ENCODE measurements around the gene PARD3B.

Gene PARD3B

DNA sequence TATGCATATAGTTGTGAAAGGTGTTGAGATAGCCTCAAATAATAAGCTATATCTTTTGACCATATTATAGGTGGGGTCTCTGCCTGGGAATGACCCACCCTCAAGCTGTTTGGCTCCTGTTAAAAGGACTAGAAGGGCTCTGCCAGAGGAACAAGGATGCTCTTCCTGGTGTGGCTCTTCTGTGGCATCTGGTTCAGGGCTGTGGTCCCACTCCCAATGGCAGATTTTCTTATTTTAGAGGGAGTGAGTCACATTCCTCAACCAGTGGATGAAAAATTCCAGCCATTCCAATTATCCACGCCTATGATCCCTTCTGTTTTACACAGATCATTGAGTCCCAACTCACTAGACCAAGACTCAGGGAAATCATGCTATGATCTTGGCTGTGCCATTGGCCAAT is 119.9 kb downstream of the PARD3B start:
- DNase-seq (ENCODE audit: insufficient read length), result no peak
- TF ChIP-seq POLR2AphosphoS5 (IDR thresholded peaks at IDR 0.05; ENCODE audit: low read depth, low read length) (no peak), TAF1 (IDR thresholded peaks at IDR 0.05; ENCODE audit: borderline replicate concordance, low read depth, low read length) (no peak), POLR2A (IDR thresholded peaks at IDR 0.05; ENCODE audit: low read depth, low read length) (no peak)
- FAIRE-seq, result no peak

DNA sequence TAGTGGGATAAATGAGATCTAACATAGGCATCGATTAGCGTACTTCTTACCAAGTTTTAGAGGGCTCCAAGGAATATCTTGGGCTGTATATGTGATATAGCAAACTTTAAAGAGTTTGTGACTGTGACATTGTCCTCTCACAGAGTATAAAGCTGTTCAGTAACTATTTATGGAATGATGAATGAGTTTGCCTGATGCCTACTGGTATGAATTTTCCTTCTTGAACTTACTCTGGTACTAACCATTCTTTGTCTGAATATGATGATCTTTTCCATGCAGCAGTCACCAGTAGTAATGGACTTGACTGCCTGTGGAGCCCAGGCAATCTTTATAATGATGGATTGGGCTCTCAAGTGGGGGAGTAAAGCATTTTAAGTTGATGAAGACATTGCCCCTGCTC is 120.5 kb downstream of the PARD3B start:
- FAIRE-seq, result no peak
- DNase-seq (ENCODE audit: insufficient read length), result no peak
- TF ChIP-seq POLR2AphosphoS5 (IDR thresholded peaks at IDR 0.05; ENCODE audit: low read depth, low read length) (no peak), POLR2A (IDR thresholded peaks at IDR 0.05; ENCODE audit: low read depth, low read length) (no peak), TAF1 (IDR thresholded peaks at IDR 0.05; ENCODE audit: borderline replicate concordance, low read depth, low read length) (no peak)

DNA sequence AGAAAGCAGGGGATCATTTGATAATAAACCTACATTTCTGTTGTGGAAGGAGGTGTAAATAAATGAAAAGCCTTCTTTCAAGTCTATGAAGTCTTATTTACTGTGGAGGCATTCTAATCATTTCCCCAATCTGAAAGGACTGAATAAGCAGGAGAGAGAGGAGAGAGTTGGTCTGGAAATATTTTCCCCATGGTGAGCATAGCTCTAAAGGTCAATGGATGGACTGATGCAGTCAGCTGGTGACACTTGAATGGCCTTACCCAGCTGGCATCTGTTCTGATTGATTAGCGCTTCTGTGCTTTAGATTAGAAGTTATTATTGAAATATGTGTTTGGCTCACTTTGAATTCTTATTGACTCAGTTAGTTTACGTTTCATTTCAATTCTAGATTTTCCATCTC is 122.7 kb downstream of the PARD3B start:
- DNase-seq (ENCODE audit: insufficient read length) (no peak), FAIRE-seq (no peak)
- TF ChIP-seq TAF1 (IDR thresholded peaks at IDR 0.05; ENCODE audit: borderline replicate concordance, low read depth, low read length), result no peak
- TF ChIP-seq POLR2AphosphoS5 (IDR thresholded peaks at IDR 0.05; ENCODE audit: low read depth, low read length), result no peak
- no peak for TF ChIP-seq POLR2A (IDR thresholded peaks at IDR 0.05; ENCODE audit: low read depth, low read length)

DNA sequence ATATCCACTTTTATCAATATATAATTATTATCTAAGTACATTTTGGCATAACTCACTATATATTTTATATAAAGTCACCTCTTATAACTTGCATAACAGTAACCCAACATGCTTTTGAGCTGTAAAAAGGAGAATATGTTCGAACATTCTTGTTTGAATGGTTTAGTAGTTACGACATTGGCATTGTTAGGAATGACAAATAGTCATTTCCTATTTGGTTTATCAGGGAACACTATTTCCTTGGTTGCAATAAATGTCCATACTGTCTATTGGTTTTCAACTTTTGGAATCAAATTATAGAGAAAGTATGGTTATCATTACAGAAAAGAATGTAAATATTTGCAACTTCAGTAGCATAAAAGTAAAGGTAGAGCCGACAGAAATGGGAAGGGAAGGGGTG is 124.1 kb downstream of the PARD3B start:
- no peak for FAIRE-seq
- no peak for DNase-seq (ENCODE audit: insufficient read length)
- TF ChIP-seq POLR2A (IDR thresholded peaks at IDR 0.05; ENCODE audit: low read depth, low read length) (no peak), POLR2AphosphoS5 (IDR thresholded peaks at IDR 0.05; ENCODE audit: low read depth, low read length) (no peak), TAF1 (IDR thresholded peaks at IDR 0.05; ENCODE audit: borderline replicate concordance, low read depth, low read length) (no peak)

DNA sequence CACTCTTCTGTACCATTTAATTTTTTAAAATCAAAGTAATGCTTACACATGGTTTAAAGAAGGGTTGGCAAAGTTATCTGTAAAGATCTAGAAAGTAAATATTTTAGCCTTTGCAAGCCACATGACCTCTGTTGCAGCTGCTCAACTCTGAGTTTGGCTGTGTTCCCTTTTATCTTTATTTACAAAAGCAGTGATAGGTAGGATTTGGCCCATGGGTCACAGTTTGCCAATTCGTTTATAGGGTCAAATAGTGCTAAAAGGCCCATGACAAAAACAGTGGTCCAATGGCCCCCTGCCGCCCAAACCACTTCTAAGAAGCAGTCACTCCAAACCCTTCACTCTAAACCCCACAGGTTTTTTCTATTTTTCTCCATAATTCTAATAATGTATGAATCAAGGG is 124.8 kb downstream of the PARD3B start:
- DNase-seq (ENCODE audit: insufficient read length) (no peak), FAIRE-seq (no peak)
- no peak for TF ChIP-seq POLR2AphosphoS5 (IDR thresholded peaks at IDR 0.05; ENCODE audit: low read depth, low read length)
- TF ChIP-seq POLR2A (IDR thresholded peaks at IDR 0.05; ENCODE audit: low read depth, low read length), result no peak
- TF ChIP-seq TAF1 (IDR thresholded peaks at IDR 0.05; ENCODE audit: borderline replicate concordance, low read depth, low read length), result no peak

DNA sequence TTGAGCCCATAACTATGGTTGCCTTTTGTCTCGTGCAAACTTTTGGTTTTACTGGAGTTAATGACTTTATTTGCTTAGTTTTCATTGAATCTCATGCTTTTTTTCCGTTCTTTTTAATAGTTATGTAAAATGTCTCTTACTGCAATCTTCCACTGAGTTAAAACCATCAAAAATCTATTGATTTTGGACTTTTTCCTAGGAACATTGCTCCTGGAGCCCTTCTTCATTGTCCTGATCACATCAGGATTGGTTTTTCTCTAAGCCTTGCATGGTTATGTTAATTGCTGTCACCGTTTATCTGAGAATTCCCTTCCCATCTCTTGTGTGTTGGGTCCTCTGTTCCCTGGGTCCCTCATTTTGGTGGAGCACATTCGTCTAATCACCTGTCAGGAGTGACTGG is 125.5 kb downstream of the PARD3B start:
- no peak for FAIRE-seq
- TF ChIP-seq POLR2AphosphoS5 (IDR thresholded peaks at IDR 0.05; ENCODE audit: low read depth, low read length) (no peak), TAF1 (IDR thresholded peaks at IDR 0.05; ENCODE audit: borderline replicate concordance, low read depth, low read length) (no peak), POLR2A (IDR thresholded peaks at IDR 0.05; ENCODE audit: low read depth, low read length) (no peak)

DNA sequence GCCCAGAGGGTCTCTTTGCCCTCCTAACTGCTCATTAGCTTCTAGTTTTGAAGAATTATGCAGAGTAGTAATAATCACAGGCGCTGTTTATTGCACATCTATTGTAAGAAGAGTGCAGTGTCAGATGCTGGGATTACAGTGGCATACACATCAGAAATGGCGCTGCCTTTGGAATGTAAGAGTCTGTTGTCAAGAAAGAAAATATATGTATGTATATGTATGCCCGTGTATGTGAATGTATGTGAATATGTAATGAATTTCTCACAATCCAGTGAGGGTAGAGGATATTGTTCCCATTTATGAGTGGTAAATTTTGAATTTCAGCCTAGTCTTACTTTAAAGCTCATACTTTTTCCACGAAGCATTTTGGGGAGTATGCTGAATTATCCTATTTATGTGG is 127.5 kb downstream of the PARD3B start:
- TF ChIP-seq TAF1 (IDR thresholded peaks at IDR 0.05; ENCODE audit: borderline replicate concordance, low read depth, low read length) (no peak), POLR2AphosphoS5 (IDR thresholded peaks at IDR 0.05; ENCODE audit: low read depth, low read length) (no peak), POLR2A (IDR thresholded peaks at IDR 0.05; ENCODE audit: low read depth, low read length) (no peak)
- DNase-seq (ENCODE audit: insufficient read length), result no peak
- FAIRE-seq, result no peak

More for the DNA sequence above, 125.5 kb downstream of the PARD3B start:
- no peak for DNase-seq (ENCODE audit: insufficient read length)

DNA sequence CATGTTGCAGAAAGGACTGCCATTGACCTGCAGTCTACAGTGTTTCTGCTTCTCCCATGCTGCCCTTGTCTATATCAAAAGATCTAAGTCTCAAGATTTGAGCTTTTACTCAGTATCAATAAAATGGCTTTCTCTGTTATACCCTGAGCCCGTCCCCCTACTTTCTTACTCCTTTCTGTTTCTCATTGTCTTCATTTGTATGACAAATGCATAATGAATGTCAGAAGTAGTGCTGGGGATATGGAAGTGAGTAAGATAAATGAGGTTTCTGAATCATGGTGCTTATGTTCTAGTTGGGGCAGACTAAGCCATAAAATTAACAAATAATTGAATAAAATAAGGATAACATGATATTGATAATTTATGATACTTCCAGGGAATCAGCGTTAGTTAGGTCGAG is 128.6 kb downstream of the PARD3B start:
- TF ChIP-seq POLR2A (IDR thresholded peaks at IDR 0.05; ENCODE audit: low read depth, low read length) (no peak), POLR2AphosphoS5 (IDR thresholded peaks at IDR 0.05; ENCODE audit: low read depth, low read length) (no peak), TAF1 (IDR thresholded peaks at IDR 0.05; ENCODE audit: borderline replicate concordance, low read depth, low read length) (no peak)
- no peak for FAIRE-seq
- DNase-seq (ENCODE audit: insufficient read length), result no peak

DNA sequence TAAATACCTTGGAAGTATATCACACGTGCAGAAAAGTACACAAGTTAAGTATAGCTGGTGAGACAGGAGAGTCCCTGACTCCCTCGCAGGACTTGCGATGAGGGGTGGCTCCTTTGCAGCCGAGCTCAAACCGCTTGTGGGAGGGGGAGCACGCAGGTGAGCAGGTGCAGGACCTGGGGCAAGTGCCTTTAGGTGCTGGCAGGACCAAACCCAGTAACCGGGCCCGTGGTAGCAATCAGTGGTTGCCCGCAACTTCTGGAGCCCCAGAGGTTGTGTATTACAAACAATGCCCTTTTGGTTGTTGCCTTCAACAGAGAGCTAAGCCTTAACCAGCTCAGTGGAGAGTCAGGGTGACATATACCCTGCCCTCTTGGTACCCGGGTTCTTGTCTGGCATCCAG is 132.8 kb downstream of the PARD3B start:
- no peak for FAIRE-seq
- TF ChIP-seq POLR2A (IDR thresholded peaks at IDR 0.05; ENCODE audit: low read depth, low read length), result no peak
- TF ChIP-seq POLR2AphosphoS5 (IDR thresholded peaks at IDR 0.05; ENCODE audit: low read depth, low read length), result no peak
- DNase-seq (ENCODE audit: insufficient read length), result no peak

DNA sequence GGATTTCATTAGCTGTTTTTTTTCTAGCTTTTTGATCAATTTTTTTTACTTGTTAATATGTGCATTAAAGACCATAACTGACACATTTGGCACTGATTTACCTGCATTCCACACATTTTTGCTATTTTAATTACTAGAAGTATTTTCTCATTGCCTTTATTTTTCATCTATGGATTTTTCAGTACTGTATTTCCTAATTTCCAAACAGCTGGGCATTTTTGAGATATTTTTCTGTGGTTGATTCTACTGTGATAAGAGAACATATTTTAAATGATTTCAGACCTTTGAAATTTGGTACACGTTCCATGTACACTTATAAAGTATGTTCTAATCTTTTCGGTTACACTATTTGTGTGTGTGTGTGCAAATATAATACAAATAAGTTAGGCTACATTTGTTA is 135.3 kb downstream of the PARD3B start:
- FAIRE-seq (no peak), DNase-seq (ENCODE audit: insufficient read length) (no peak)
- no peak for TF ChIP-seq TAF1 (IDR thresholded peaks at IDR 0.05; ENCODE audit: borderline replicate concordance, low read depth, low read length)
- no peak for TF ChIP-seq POLR2AphosphoS5 (IDR thresholded peaks at IDR 0.05; ENCODE audit: low read depth, low read length)
- no peak for TF ChIP-seq POLR2A (IDR thresholded peaks at IDR 0.05; ENCODE audit: low read depth, low read length)

DNA sequence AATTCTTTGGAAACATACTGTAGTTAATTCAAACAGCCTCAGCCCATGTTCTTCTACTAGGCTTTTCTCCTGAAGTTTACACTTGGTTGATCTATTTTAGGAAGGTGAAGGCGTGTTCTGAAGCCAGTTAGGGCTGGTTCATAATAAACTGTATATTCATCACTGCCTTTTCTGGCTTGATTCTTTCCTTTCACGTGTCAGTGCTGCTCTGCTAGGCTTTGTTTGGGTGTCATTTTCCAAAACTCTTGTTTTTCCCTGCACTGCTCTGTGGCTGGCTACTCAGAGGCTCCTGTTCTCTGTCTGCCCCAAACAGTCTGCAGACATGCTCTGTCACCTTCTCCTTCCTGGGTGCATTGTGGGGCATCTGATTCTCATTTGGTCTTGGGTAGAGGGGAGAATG is 136.1 kb downstream of the PARD3B start:
- no peak for FAIRE-seq
- TF ChIP-seq TAF1 (IDR thresholded peaks at IDR 0.05; ENCODE audit: borderline replicate concordance, low read depth, low read length), result no peak
- TF ChIP-seq POLR2A (IDR thresholded peaks at IDR 0.05; ENCODE audit: low read depth, low read length), result no peak
- TF ChIP-seq POLR2AphosphoS5 (IDR thresholded peaks at IDR 0.05; ENCODE audit: low read depth, low read length), result no peak
- no peak for DNase-seq (ENCODE audit: insufficient read length)

DNA sequence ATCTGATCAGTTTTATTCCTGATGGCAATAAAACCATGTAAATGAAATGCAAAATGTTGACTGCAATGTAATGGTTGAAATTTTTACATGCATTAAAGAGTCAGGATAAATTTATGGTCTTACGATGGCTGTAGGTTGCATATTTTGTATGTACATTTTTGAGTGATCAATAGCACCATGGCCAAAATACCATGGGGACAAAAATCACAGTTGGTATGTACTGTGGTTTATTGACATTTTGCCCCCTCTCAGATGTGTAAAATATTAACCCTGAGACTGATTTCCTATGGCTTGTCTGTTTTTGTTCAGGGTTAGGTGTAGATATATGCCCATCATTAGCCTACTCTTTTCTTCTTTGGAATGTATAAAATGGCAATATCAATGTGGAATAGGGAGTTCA is 138.1 kb downstream of the PARD3B start:
- FAIRE-seq (no peak), DNase-seq (ENCODE audit: insufficient read length) (no peak)
- TF ChIP-seq POLR2AphosphoS5 (IDR thresholded peaks at IDR 0.05; ENCODE audit: low read depth, low read length) (no peak), POLR2A (IDR thresholded peaks at IDR 0.05; ENCODE audit: low read depth, low read length) (no peak), TAF1 (IDR thresholded peaks at IDR 0.05; ENCODE audit: borderline replicate concordance, low read depth, low read length) (no peak)

DNA sequence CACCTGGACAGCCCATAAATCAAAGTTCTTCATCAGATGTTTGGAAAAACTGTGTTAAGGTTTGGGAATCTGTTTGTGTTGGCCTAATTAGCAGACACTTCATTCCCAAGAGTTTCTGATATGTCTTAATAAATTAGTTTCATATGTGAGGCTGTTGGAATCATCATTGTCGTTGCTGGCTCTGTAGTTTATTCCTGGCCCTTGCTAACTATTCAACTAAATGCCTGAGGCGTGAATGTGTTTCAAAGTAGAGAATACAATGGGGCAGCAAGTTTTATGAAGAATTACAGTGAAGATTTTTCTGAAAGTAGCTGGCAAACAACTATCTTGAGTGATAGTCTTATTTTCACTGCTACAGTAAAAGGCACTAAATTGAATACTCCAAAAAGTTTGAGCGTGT is 141.1 kb downstream of the PARD3B start:
- FAIRE-seq, result no peak
- no peak for DNase-seq (ENCODE audit: insufficient read length)
- TF ChIP-seq POLR2A (IDR thresholded peaks at IDR 0.05; ENCODE audit: low read depth, low read length) (no peak), POLR2AphosphoS5 (IDR thresholded peaks at IDR 0.05; ENCODE audit: low read depth, low read length) (no peak), TAF1 (IDR thresholded peaks at IDR 0.05; ENCODE audit: borderline replicate concordance, low read depth, low read length) (no peak)

All from GM12892 (cell line).